Aorta (tissue), 5 donors: ENCODE results near the gene SFTA2. TPM values are rescaled to one million over a fixed set of nuclear protein-coding genes. Genes with fewer than 3 reads are reported as not detected.
"Not testable (repeated sequence)": the region's sequence is repeated elsewhere in the genome, so short reads cannot be mapped to it uniquely, and the experiment has no call there.

ENCODE experiments used
- ATAC-seq: fragments of 200-7000 bp; cut with Tn5 transposase; one replicate; pipeline ENCODE4 v1.9.1; 2022; ENCODE audit warnings: moderate library complexity; ENCODE audit not compliant: low FRiP score
- DNase-seq, 2 donors: peaks; one replicate each; pipeline ENCODE4 v3.0.0-alpha.2; 2020
- H3K27ac ChIP-seq, 2 donors: one replicate each; pipeline ENCODE4 v1.5.1; 2013; ENCODE audit warnings: low read length in 2 of 2, mild to moderate bottlenecking in 2 of 2, moderate library complexity in 2 of 2, control low read depth in 1 of 2, inconsistent platforms in 1 of 2, low read depth in 1 of 2
- H3K27me3 ChIP-seq, 2 donors: one replicate each; pipeline ENCODE4 v1.6.1; 2013; ENCODE audit warnings: control low read depth in 1 of 2, low read length in 1 of 2, mild to moderate bottlenecking in 1 of 2, moderate library complexity in 1 of 2; ENCODE audit not compliant: insufficient read depth in 2 of 2, control insufficient read depth in 1 of 2
- H3K36me3 ChIP-seq, 2 donors: one replicate each; pipeline ENCODE4 v1.6.1; 2013; ENCODE audit warnings: control low read depth in 1 of 2, low read length in 1 of 2, mild to moderate bottlenecking in 1 of 2; ENCODE audit not compliant: insufficient read depth in 2 of 2, control insufficient read depth in 1 of 2
- H3K4me1 ChIP-seq, 2 donors: one replicate each; pipeline ENCODE4 v1.6.1; 2013; ENCODE audit warnings: low read length in 2 of 2, control low read depth in 1 of 2, mild to moderate bottlenecking in 1 of 2, moderate library complexity in 1 of 2; ENCODE audit not compliant: insufficient read depth in 2 of 2, control insufficient read depth in 1 of 2
- H3K4me3 ChIP-seq, 2 donors: one replicate each; pipeline ENCODE4 v1.5.1; 2013; ENCODE audit warnings: low read length in 2 of 2, control low read depth in 1 of 2, mild to moderate bottlenecking in 1 of 2
- H3K9me3 ChIP-seq: one replicate; pipeline ENCODE4 v1.6.1; 2013; ENCODE audit warnings: mild to moderate bottlenecking, low read length; ENCODE audit not compliant: control insufficient read depth
- WGBS, 2 donors: extraction: QIAGEN DNeasy Blood & Tissue Kit; methylation state at CpG; one replicate each; pipeline ENCODE4 v1.1.7; 2013; 5-methylcytosine and 5-hydroxymethylcytosine counted together
- intact Hi-C, 2 donors: fragments of 100-400 bp; cut with DNase I; formaldehyde crosslinking; loops; one replicate each; pipeline versions ENCODE4 v1.14.2 to v1.15.0; 2022
- polyA plus RNA-seq, 2 donors: library from polyadenylated mRNA; stranded (reverse); fragments of 200-250 nt; gene quantifications; one replicate each; pipeline ENCODE4 v1.2.3, GENCODE V29; 2013
- total RNA-seq, 2 donors: library from RNA; stranded (reverse); fragmentation: NEBNext Ultra II Directional; extraction: Animal tissue kit (Norgen Biotek cat#: 25700); gene quantifications; one replicate each; pipeline ENCODE4 v1.2.1, GENCODE V29; 2021
- donor health status: healthy with polysubstance abuse.
- donor health status: Bipolar disorder and iron deficiency.
- donor health status: DM: no; HTN: no; CAD: no.
- donor health status: DM: no; HTN: no; CAD: no.
- donor health status: DM: yes; HTN: yes; CAD: no.

The SFTA2 gene
- total and polyA plus RNA-seq, 4 donors = 2.4 TPM; not detected in 3

- intact Hi-C loops = loop anchor here in 1 of 2 donors (5.0 kb wide), 1 partner anchor 120 kb away; no protein-coding TSS in a partner anchor
- Histone ChIP-seq H3K9me3 (no peaks in the 10 kb centered on the region), H3K4me3 (no peak overlapping the region), H3K27me3 (no peaks in the 10 kb centered on the region), H3K36me3 (no peaks in the 10 kb centered on the region), H3K27ac (no peak overlapping the region), H3K4me1 (no peaks in the 10 kb centered on the region)
- ATAC-seq = no peak
- DNase-seq = no peak
- 50 to 64% methylated on average over 6 of the region's 6 CpGs for WGBS, 2 donors
Measured at GRCh38 chr6:30937265-30937664, 5.3 kb upstream of the SFTA2 start.

- no peaks in the 10 kb centered on the region for H3K4me1 ChIP-seq
- ATAC-seq (no peak), DNase-seq (no peak)
- no peak overlapping the region for H3K27ac ChIP-seq
- H3K9me3 ChIP-seq = no peaks in the 10 kb centered on the region
- 31 to 32% methylated on average over 3 of the region's 3 CpGs for WGBS, 2 donors
- H3K27me3 ChIP-seq = no peaks in the 10 kb centered on the region
- H3K36me3 ChIP-seq = no peaks in the 10 kb centered on the region
- H3K4me3 ChIP-seq = no peak overlapping the region
- intact Hi-C loops = loop anchor here in 1 of 2 donors (5.0 kb wide), 1 partner anchor 122 kb away; no protein-coding TSS in a partner anchor
Measured at GRCh38 chr6:30935018-30935417, 3.0 kb upstream of the SFTA2 start.

- peaks cover 2% of the 10 kb centered on the region for H3K9me3 ChIP-seq
- no peak overlapping the region for H3K27ac ChIP-seq
- no peaks in the 10 kb centered on the region for H3K4me1 ChIP-seq
- no peak overlapping the region for H3K4me3 ChIP-seq
- no peak for DNase-seq
- WGBS, 2 donors = 75 to 78% methylated on average over 6 of the region's 6 CpGs
- no peaks in the 10 kb centered on the region for H3K36me3 ChIP-seq
- ATAC-seq = no peak
- H3K27me3 ChIP-seq = no peaks in the 10 kb centered on the region
- intact Hi-C loops = no loop called here
Measured at GRCh38 chr6:30932665-30933365, 845 bp upstream of the SFTA2 start.

- intact Hi-C loops = no loop called here
- no peaks in the 10 kb centered on the region for H3K4me1 ChIP-seq
- H3K9me3 ChIP-seq = peaks cover 2% of the 10 kb centered on the region
- ATAC-seq (no peak), DNase-seq (no peak)
- no peak overlapping the region for H3K4me3 ChIP-seq
- H3K27me3 ChIP-seq = no peaks in the 10 kb centered on the region
- no peak overlapping the region for H3K27ac ChIP-seq
- no peaks in the 10 kb centered on the region for H3K36me3 ChIP-seq
- WGBS, 2 donors = 60 to 62% methylated on average over 8 of the region's 8 CpGs
Measured at GRCh38 chr6:30931272-30931671, 698 bp downstream of the SFTA2 start.

GRCh38 chr6:30930506-30930905 is 1.5 kb downstream of the SFTA2 start:
- no peak for ATAC-seq
- intact Hi-C loops = no loop called here

GRCh38 chr6:30928677-30929076 is 3.3 kb downstream of the SFTA2 start:
- ATAC-seq (no peak), DNase-seq (no peak)
- Histone ChIP-seq H3K9me3 (peaks cover 2% of the 10 kb centered on the region), H3K36me3 (no peaks in the 10 kb centered on the region), H3K4me3 (no peak overlapping the region), H3K27me3 (no peaks in the 10 kb centered on the region), H3K4me1 (no peaks in the 10 kb centered on the region), H3K27ac (no peak overlapping the region)
- intact Hi-C loops = no loop called here
- 99 to 100% methylated on average over 3 of the region's 3 CpGs for WGBS, 2 donors

More at GRCh38 chr6:30930506-30930905, 1.5 kb downstream of the SFTA2 start:
- Histone ChIP-seq H3K36me3 (no peaks in the 10 kb centered on the region), H3K9me3 (peaks cover 2% of the 10 kb centered on the region), H3K4me1 (no peaks in the 10 kb centered on the region), H3K4me3 (no peak overlapping the region), H3K27me3 (no peaks in the 10 kb centered on the region), H3K27ac (no peak overlapping the region)
- DNase-seq = no peak
- WGBS, 2 donors = 89 to 92% methylated on average over 4 of the region's 4 CpGs

GRCh38 chr6:30927080-30927479 is 4.9 kb downstream of the SFTA2 start:
- H3K27ac ChIP-seq, H3K36me3 ChIP-seq, ATAC-seq, intact Hi-C loops, H3K4me3 ChIP-seq, H3K27me3 ChIP-seq, H3K9me3 ChIP-seq, H3K4me1 ChIP-seq, DNase-seq: not testable (repeated sequence)
- 95 to 98% methylated on average over 3 of the region's 3 CpGs for WGBS, 2 donors

GRCh38 chr6:30926644-30927043 is 5.3 kb downstream of the SFTA2 start:
- peaks cover 2% of the 10 kb centered on the region for H3K9me3 ChIP-seq
- DNase-seq = no peak
- ATAC-seq = no peak
- no peak overlapping the region for H3K4me3 ChIP-seq
- H3K27me3 ChIP-seq = no peaks in the 10 kb centered on the region
- peak overlapping the region in 1 of 2 donors; percentile 8 for H3K27ac ChIP-seq
- H3K36me3 ChIP-seq = no peaks in the 10 kb centered on the region
- intact Hi-C loops = no loop called here
- H3K4me1 ChIP-seq = no peaks in the 10 kb centered on the region
- WGBS, 2 donors = 71 to 76% methylated on average over 4 of the region's 4 CpGs

- intact Hi-C loops, H3K27me3 ChIP-seq, H3K4me3 ChIP-seq, DNase-seq, H3K4me1 ChIP-seq, H3K27ac ChIP-seq, ATAC-seq, H3K36me3 ChIP-seq, H3K9me3 ChIP-seq: not testable (repeated sequence)
- WGBS, 2 donors = 84 to 87% methylated on average over 9 of the region's 9 CpGs
Measured at GRCh38 chr6:30924040-30924627, 7.8 kb downstream of the SFTA2 start.
